IPS-20b (cell line): ENCODE results near the gene DST.

Source experiments
- H3K27ac ChIP-seq: one replicate; pipeline ENCODE4 v1.5.1; 2013; ENCODE audit warnings: low read length
- H3K27me3 ChIP-seq: 2 replicates; pipeline ENCODE4 v1.6.1; 2013; ENCODE audit warnings: mild to moderate bottlenecking, low read length, inconsistent platforms; ENCODE audit not compliant: insufficient read depth
- H3K36me3 ChIP-seq: 2 replicates; pipeline ENCODE4 v1.6.1; 2013; ENCODE audit warnings: low read depth, mild to moderate bottlenecking, inconsistent platforms, low read length, moderate library complexity; ENCODE audit not compliant: insufficient read depth
- H3K4me1 ChIP-seq: 2 replicates; pipeline ENCODE4 v1.6.1; 2013; ENCODE audit warnings: mild to moderate bottlenecking, control low read depth, inconsistent platforms, low read length, moderate library complexity; ENCODE audit not compliant: insufficient read depth
- H3K4me3 ChIP-seq: 2 replicates; pipeline ENCODE4 v1.5.1; 2013; ENCODE audit warnings: mild to moderate bottlenecking, low read length, inconsistent platforms
- H3K9ac ChIP-seq: 2 replicates; pipeline ENCODE4 v1.6.1; 2013; ENCODE audit warnings: low read depth, mild to moderate bottlenecking, inconsistent platforms, low read length, moderate library complexity
- H3K9me3 ChIP-seq: 2 replicates; pipeline ENCODE4 v1.6.1; 2013; ENCODE audit warnings: mild to moderate bottlenecking, low read depth, low read length, inconsistent platforms; ENCODE audit not compliant: insufficient read depth

The DST gene

GRCh38 chr6:56458324-56458884 is 184.3 kb downstream of the DST start:
- Histone ChIP-seq H3K4me1 (no peaks in the 10 kb centered on the region), H3K27ac (no peak overlapping the region), H3K27me3 (no peaks in the 10 kb centered on the region), H3K9ac (no peak overlapping the region), H3K9me3 (no peaks in the 10 kb centered on the region), H3K4me3 (no peak overlapping the region), H3K36me3 (peaks cover 59% of the 10 kb centered on the region)

GRCh38 chr6:56456785-56457184 is 185.9 kb downstream of the DST start:
- peaks cover 42% of the 10 kb centered on the region for H3K36me3 ChIP-seq
- no peaks in the 10 kb centered on the region for H3K27me3 ChIP-seq
- no peak overlapping the region for H3K27ac ChIP-seq
- H3K9ac ChIP-seq: no peak overlapping the region
- no peaks in the 10 kb centered on the region for H3K9me3 ChIP-seq
- no peaks in the 10 kb centered on the region for H3K4me1 ChIP-seq
- no peak overlapping the region for H3K4me3 ChIP-seq

GRCh38 chr6:56450882-56451739 is 191.6 kb downstream of the DST start:
- H3K36me3 ChIP-seq: no peaks in the 10 kb centered on the region
- H3K4me1 ChIP-seq: no peaks in the 10 kb centered on the region

GRCh38 chr6:56450376-56450775 is 192.3 kb downstream of the DST start:
- H3K27ac ChIP-seq: no peak overlapping the region
- no peaks in the 10 kb centered on the region for H3K4me1 ChIP-seq
- H3K27me3 ChIP-seq: no peaks in the 10 kb centered on the region
- H3K9me3 ChIP-seq: no peaks in the 10 kb centered on the region
- no peak overlapping the region for H3K4me3 ChIP-seq
- H3K9ac ChIP-seq: no peak overlapping the region
- H3K36me3 ChIP-seq: no peaks in the 10 kb centered on the region

More at GRCh38 chr6:56450882-56451739, 191.6 kb downstream of the DST start:
- no peak overlapping the region for H3K4me3 ChIP-seq
- no peaks in the 10 kb centered on the region for H3K9me3 ChIP-seq
- no peaks in the 10 kb centered on the region for H3K27me3 ChIP-seq
- no peak overlapping the region for H3K9ac ChIP-seq
- no peak overlapping the region for H3K27ac ChIP-seq

- Histone ChIP-seq H3K9me3 (no peaks in the 10 kb centered on the region), H3K4me3 (no peak overlapping the region), H3K4me1 (no peaks in the 10 kb centered on the region), H3K27me3 (no peaks in the 10 kb centered on the region), H3K36me3 (no peaks in the 10 kb centered on the region), H3K27ac (no peak overlapping the region), H3K9ac (no peak overlapping the region)
Measured at GRCh38 chr6:56448046-56448445, 194.6 kb downstream of the DST start.

GRCh38 chr6:56445818-56446217 is 196.9 kb downstream of the DST start:
- Histone ChIP-seq H3K9ac (no peak overlapping the region), H3K4me3 (no peak overlapping the region), H3K4me1 (no peaks in the 10 kb centered on the region), H3K27ac (no peak overlapping the region), H3K27me3 (no peaks in the 10 kb centered on the region), H3K36me3 (no peaks in the 10 kb centered on the region), H3K9me3 (no peaks in the 10 kb centered on the region)

GRCh38 chr6:56444855-56445254 is 197.8 kb downstream of the DST start:
- Histone ChIP-seq H3K4me1 (no peaks in the 10 kb centered on the region), H3K27ac (no peak overlapping the region), H3K36me3 (no peaks in the 10 kb centered on the region), H3K27me3 (no peaks in the 10 kb centered on the region), H3K4me3 (no peak overlapping the region), H3K9me3 (peaks cover 7% of the 10 kb centered on the region; the same call in 1 of the 2 replicates), H3K9ac (no peak overlapping the region)

- Histone ChIP-seq H3K4me3 (no peak overlapping the region), H3K4me1 (no peaks in the 10 kb centered on the region), H3K9me3 (peaks cover 14% of the 10 kb centered on the region; the same call in 1 of the 2 replicates), H3K36me3 (no peaks in the 10 kb centered on the region), H3K27me3 (no peaks in the 10 kb centered on the region), H3K27ac (no peak overlapping the region), H3K9ac (no peak overlapping the region)
Measured at GRCh38 chr6:56440551-56440981, 202.1 kb downstream of the DST start.

- H3K9me3 ChIP-seq: peaks cover 14% of the 10 kb centered on the region; the same call in 1 of the 2 replicates
- no peak overlapping the region for H3K9ac ChIP-seq
- no peak overlapping the region for H3K4me3 ChIP-seq
- H3K36me3 ChIP-seq: no peaks in the 10 kb centered on the region
- H3K27ac ChIP-seq: no peak overlapping the region
- no peaks in the 10 kb centered on the region for H3K27me3 ChIP-seq
- no peaks in the 10 kb centered on the region for H3K4me1 ChIP-seq
Measured at GRCh38 chr6:56437171-56437900, 205.4 kb downstream of the DST start.

GRCh38 chr6:56435754-56436153 is 206.9 kb downstream of the DST start:
- Histone ChIP-seq H3K27ac (no peak overlapping the region), H3K4me1 (no peaks in the 10 kb centered on the region), H3K4me3 (no peak overlapping the region), H3K9me3 (peaks cover 14% of the 10 kb centered on the region; the same call in 1 of the 2 replicates), H3K9ac (no peak overlapping the region), H3K36me3 (no peaks in the 10 kb centered on the region), H3K27me3 (no peaks in the 10 kb centered on the region)

GRCh38 chr6:56435326-56435725 is 207.4 kb downstream of the DST start:
- Histone ChIP-seq H3K9ac (no peak overlapping the region), H3K9me3 (peaks cover 12% of the 10 kb centered on the region; the same call in 1 of the 2 replicates), H3K27me3 (no peaks in the 10 kb centered on the region), H3K27ac (no peak overlapping the region), H3K4me1 (no peaks in the 10 kb centered on the region), H3K36me3 (no peaks in the 10 kb centered on the region), H3K4me3 (no peak overlapping the region)
